Effector memory CD4-positive, alpha-beta T cell (primary cell): ENCODE data around the gene EPHA1.
"Not testable (repeated sequence)": the region's sequence is repeated elsewhere in the genome, so short reads cannot be mapped to it uniquely, and the experiment has no call there.

Experiments used
- DNase-seq, 3 donors: peaks; one replicate each; pipeline ENCODE4 v3.0.0-alpha.2; 2020
- H3K27ac ChIP-seq: 2 replicates; pipeline ENCODE4 v1.7.0; 2013; ENCODE audit warnings: mild to moderate bottlenecking, low read length, moderate library complexity; ENCODE audit not compliant: insufficient read depth, poor library complexity, severe bottlenecking
- H3K27me3 ChIP-seq: replicated peaks from 2 replicates; pipeline ENCODE4 v1.7.0; 2013; ENCODE audit warnings: mild to moderate bottlenecking, low read length; ENCODE audit not compliant: insufficient read depth, control insufficient read depth, poor library complexity, severe bottlenecking
- H3K36me3 ChIP-seq: 2 replicates; pipeline ENCODE4 v1.7.0; 2013; ENCODE audit warnings: mild to moderate bottlenecking, low read length, moderate library complexity; ENCODE audit not compliant: control insufficient read depth, insufficient read depth
- H3K4me1 ChIP-seq: 2 replicates; pipeline ENCODE4 v1.7.0; 2013; ENCODE audit warnings: low read length, mild to moderate bottlenecking; ENCODE audit not compliant: control insufficient read depth, insufficient read depth, poor library complexity, severe bottlenecking
- H3K4me3 ChIP-seq: 2 replicates; pipeline ENCODE4 v1.7.0; 2013; ENCODE audit warnings: low read length, low read depth, mild to moderate bottlenecking; ENCODE audit not compliant: insufficient read depth, poor library complexity, severe bottlenecking
- H3K9me3 ChIP-seq: 2 replicates; pipeline ENCODE4 v1.7.0; 2013; ENCODE audit warnings: mild to moderate bottlenecking, low read length, moderate library complexity; ENCODE audit not compliant: control insufficient read depth

EPHA1 gene

DNA sequence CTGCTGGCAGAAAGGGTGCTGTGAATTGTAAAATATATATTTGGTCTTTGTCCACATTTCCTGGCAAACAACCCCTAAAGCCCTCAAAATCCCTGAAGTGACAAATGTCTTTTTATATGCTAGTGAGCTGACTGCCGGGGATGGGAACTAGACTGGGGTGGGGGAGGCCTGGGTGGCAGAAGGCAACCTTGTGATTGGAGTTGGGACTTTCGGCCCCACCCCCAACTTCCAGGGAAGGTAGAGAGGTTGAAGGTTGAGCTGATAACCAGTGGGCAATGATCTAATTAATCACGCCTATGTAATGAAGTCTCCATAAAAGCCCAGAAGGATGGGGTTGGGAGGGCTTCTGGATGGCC lies 2.7 kb downstream of the EPHA1 start:
- H3K4me1 ChIP-seq, result peaks cover 33% of the 10 kb centered on the region
- H3K4me3 ChIP-seq, result no peak overlapping the region
- H3K27me3 ChIP-seq, result no peaks in the 10 kb centered on the region
- H3K27ac ChIP-seq, result no peak overlapping the region
- no peak for DNase-seq
- peaks cover 6% of the 10 kb centered on the region for H3K36me3 ChIP-seq
- no peaks in the 10 kb centered on the region for H3K9me3 ChIP-seq

DNA sequence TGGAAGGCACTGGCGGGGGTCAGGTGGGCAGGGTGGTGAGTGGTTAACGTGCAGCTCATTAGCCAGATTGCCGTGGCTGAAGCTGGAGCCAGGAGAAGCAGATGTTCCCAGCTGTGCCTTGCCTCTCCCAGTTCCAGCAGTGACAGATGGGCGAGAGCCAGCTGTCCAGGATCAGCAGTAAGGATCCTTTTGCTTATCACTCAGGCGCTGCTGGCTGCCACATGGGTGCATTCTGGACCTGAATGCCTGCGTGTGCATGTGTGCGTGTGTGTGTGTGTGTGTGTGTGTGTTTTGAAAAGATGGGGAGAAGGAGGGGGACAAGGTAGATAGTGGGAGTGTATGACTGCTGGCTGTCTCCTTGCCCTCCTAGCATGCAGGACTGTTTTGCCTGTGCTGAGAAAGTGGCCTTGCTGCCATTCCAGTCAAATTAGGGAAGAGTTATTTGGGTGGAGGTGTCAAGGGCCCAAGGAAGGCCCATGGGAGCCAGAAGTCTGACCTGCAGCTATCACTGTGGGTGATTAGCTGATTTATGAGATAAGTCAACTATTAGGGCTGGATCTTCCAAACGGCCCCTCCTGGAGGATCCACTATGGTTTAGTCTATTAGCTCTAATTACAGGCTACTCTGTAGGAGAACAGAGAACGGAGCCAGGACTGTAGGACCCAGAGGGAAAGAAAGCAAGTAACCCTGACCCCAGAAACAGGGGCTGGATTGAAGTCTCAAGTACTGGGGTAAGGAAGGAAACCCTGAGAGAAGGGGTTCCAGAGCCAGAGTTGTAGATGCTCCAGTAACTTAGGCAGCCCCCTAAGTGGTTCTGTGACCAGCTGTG lies 3.3 kb downstream of the EPHA1 start:
- Histone ChIP-seq H3K9me3 (no peaks in the 10 kb centered on the region), H3K27me3 (no peaks in the 10 kb centered on the region), H3K4me1 (peaks cover 33% of the 10 kb centered on the region), H3K4me3 (no peak overlapping the region), H3K27ac (no peak overlapping the region), H3K36me3 (peaks cover 12% of the 10 kb centered on the region)
- DNase-seq, result no peak

DNA sequence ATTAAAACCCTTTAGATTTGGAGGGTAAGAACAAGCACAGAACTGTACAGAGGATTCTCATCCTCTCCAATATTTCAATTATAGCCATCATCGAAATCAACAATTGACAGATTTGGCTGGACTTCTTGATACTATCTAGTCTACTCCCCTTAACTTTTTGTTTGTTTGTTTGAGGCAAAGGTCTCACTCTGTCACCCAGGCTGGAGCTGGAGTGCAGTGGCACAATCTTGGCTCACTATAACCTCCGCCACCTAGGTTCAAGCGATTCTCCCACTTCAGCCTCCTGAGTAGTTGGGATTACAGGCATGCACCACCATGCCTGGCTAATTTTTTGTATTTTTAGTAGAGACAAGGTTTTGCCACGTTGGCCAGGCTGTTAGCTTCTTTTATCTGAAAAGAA lies 6.4 kb downstream of the EPHA1 start:
- Histone ChIP-seq H3K36me3 (peaks cover 34% of the 10 kb centered on the region), H3K4me1 (peaks cover 15% of the 10 kb centered on the region)
- DNase-seq, H3K4me3 ChIP-seq, H3K27ac ChIP-seq, H3K9me3 ChIP-seq, H3K27me3 ChIP-seq: not testable (repeated sequence)

DNA sequence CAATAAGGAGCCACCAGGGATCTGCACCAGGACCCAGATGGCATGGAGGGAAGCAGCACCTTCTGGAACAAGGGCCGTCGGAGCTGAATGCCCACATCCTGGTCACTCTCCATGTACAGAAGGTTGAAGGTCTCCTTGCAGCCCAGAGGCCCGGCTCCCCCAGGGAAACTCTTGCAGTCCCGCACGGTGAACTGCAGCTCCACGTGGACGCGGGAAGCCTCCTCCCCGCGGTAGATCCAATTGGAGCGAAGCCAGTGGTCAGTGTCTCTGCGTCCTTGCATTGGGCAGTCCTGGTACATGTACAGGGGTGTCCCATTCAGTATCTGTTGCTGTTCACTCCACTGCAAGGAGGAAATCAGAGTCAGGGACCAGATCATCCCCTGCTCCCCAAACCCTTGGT lies 7.4 kb downstream of the EPHA1 start:
- DNase-seq, result no peak
- Histone ChIP-seq H3K27me3 (no peaks in the 10 kb centered on the region), H3K36me3 (peaks cover 43% of the 10 kb centered on the region), H3K27ac (no peak overlapping the region), H3K4me3 (no peak overlapping the region), H3K4me1 (peaks cover 6% of the 10 kb centered on the region), H3K9me3 (no peaks in the 10 kb centered on the region)

DNA sequence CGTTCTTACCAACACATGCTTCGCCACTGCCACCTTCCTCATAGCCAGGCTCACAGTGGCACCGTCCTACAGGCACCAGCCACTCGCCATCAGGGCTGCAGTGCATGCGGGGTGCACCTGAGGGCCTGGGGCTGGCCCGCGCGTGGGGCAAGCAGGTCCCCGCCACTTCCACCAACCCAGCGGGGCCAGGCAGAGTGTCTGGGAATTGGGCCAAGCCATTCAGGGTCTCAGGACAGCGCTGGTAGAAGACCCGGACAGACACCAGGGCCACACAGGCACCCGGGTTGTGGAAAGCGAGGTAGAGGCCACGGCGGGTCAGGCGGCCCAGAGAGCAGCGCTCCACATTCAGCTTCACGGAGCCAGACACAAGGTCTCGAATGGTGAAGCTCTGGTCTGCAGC lies 9.0 kb downstream of the EPHA1 start:
- Histone ChIP-seq H3K4me3 (no peak overlapping the region), H3K9me3 (no peaks in the 10 kb centered on the region), H3K36me3 (peaks cover 58% of the 10 kb centered on the region), H3K27ac (no peak overlapping the region), H3K27me3 (no peaks in the 10 kb centered on the region), H3K4me1 (no peaks in the 10 kb centered on the region)
- DNase-seq, result no peak

DNA sequence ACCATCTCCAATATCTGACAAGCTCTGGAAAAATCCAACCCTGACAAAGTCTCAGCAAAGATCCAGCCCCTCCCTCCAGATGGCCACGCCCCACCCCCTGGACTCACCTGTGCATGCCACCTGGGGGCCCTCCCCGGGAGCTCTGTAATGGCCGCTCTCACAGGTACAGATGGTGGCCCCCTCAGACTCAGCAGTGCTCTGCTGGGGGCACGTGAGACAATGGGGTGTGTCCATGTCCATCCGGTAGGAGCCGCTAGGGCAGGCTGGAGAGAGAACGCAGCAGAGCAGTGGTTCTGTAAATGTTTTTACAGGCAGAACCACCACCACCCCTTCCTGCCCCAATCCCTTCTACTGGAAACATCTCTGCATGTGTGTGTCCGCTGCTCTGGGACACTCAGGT lies 9.5 kb downstream of the EPHA1 start:
- Histone ChIP-seq H3K36me3 (peaks cover 58% of the 10 kb centered on the region), H3K27ac (no peak overlapping the region), H3K4me3 (no peak overlapping the region), H3K27me3 (no peaks in the 10 kb centered on the region), H3K4me1 (no peaks in the 10 kb centered on the region), H3K9me3 (no peaks in the 10 kb centered on the region)
- DNase-seq, result no peak

DNA sequence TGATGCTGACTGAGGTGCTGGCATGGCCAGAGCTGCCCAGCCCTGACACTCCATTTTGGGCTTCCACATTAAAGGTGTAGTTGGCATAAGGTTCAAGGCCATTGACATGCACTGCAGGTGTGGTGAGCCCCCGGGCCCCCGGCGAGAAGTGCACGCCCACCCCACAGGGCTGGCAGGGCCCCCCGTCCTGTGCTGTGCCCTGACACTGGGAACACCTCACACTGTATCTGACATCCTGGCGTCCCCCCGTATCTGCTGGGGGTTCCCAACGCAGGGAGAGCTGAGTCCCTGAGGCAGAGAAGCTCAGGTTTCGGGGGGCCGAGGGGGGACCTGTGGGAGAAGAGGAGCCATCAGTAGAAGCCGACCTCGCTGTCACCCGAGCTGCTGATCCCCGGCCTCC lies 10.0 kb downstream of the EPHA1 start:
- no peaks in the 10 kb centered on the region for H3K9me3 ChIP-seq

DNA sequence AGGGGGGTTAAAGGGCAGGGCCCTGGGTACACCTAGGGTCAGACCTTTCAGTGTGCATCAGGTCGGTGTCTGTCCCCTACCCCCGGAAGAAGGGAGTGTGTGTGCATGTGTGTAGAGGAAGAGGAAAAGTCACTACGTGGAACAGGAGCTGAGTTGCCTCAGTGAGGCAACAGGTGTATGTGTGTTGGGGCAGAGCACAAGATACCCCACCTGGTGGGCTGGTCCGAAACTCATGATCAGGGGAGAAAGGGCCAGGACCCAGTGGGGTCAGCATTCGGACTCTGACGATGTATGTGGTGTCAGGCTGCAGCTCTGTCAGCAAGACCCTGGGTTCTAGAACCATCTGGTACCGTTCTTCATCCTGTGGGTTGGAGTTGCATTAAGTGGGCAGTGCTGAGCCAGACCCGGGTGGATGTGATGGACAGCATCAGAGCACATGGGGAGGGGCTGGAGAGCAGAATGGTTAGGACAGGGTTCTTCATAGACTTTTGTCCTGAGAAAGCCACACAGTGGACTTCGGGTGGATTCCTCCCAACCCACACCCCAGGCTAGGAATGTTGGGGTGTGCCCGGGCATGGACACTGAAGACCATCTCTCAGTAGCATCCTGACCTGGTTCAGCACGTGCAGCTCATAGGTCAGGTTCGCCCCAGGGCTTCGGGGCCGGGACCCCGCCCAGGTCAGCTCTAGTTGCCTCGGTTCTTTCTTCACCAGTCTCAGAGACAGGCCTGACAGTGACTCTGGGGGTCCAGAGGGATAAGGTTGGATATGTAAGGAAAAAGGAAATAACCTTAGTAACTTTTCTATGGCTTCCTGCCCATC lies 10.7 kb downstream of the EPHA1 start:
- Histone ChIP-seq H3K4me1 (no peaks in the 10 kb centered on the region), H3K9me3 (no peaks in the 10 kb centered on the region), H3K27ac (no peak overlapping the region), H3K27me3 (no peaks in the 10 kb centered on the region), H3K4me3 (no peak overlapping the region), H3K36me3 (peaks cover 62% of the 10 kb centered on the region)
- DNase-seq, result no peak

More for the DNA sequence above, 10.0 kb downstream of the EPHA1 start:
- Histone ChIP-seq H3K36me3 (peaks cover 58% of the 10 kb centered on the region), H3K27ac (no peak overlapping the region), H3K4me1 (no peaks in the 10 kb centered on the region), H3K4me3 (no peak overlapping the region), H3K27me3 (no peaks in the 10 kb centered on the region)
- no peak for DNase-seq

DNA sequence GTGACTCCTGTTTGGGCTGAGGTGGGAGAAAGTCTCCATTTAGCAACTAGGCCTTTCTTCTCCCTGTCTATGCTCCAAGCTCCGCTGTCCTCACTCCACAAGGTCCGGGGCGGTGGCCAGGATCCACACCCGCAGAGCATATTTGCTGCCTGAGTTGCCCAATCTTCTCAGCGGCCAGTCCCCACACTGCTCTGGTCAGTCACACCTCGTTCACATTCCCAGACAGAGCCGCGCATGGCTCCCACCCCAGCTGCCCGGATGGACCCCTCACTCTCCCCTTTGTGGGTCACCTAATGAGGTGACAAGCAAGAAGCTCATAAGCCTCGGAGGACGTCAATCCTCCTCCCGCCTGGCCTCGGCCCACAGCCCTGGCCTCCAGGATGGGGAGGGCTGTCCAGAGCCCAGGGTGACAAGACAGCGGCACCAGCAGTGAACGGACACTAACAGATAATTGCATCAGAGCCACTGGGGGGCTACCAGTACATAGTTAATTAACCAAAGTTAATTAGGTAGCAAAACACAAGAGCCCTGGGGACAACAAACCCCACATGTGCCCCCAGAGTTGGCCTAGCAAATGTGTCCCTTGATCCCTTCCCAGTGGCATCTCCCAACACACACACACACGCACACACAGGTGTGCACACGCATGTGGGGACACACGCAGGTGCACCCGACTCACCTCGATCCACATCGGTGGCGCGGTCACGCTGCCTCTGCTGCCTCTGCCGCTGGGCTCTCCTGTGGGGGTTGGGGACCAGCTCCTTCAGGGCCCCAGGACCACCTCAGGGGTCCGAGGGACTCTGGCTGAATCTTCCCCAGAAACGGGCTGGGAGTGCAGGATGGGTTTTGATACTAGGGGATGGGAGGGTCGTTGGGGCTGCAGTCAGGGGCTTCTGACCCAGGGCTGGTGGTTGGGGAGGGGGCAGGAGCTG lies 11.8 kb downstream of the EPHA1 start:
- Histone ChIP-seq H3K27me3 (no peaks in the 10 kb centered on the region), H3K4me1 (no peaks in the 10 kb centered on the region), H3K9me3 (no peaks in the 10 kb centered on the region), H3K4me3 (no peak overlapping the region), H3K36me3 (peaks cover 70% of the 10 kb centered on the region), H3K27ac (no peak overlapping the region)
- DNase-seq, result no peak
